ENCODE data around the gene ANKK1.
A peak's percentile ranks its signal among the peaks of the same experiment; 100 is the strongest.

Gene ANKK1

DNA sequence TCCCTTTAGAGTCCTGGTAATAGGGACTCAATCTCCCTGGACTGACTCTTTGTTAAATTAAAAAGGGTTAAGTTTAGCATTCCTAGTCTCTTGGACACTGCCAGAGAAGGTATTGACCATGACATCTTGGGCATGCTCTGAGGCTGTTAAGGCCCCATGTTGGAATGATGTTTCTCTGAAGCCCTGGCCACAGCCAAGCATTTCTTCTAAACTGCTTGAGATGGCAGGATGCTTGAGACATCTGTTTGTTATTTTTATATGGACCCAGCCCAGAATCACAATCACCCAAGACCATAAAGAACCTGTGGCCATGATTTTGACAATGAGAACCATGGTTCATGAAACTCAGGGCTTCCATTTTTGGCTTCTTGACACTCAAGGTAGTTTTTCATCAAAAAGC, 5.5 kb upstream of the ANKK1 start:
- DNase-seq = no peak

DNA sequence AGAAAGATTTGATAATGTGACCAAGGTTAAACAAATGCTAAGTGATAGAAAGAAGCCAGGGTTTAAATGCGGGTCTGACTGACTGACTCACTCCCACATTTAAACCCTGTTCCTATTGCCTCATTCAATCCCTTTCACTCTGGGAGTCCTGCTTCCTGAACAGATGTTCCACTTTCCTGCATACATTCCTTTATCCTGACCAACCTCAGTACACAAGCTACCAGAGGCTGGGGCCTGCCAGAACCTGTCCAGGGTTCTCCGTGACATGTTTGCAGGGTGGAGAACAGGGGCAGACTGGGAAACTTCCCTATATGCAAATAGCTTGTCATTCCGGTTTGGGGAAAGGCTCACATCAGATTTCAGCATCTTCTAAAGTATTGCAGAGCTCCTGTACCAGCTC, 3.0 kb upstream of the ANKK1 start:
- DNase-seq = peak; percentile 99

DNA sequence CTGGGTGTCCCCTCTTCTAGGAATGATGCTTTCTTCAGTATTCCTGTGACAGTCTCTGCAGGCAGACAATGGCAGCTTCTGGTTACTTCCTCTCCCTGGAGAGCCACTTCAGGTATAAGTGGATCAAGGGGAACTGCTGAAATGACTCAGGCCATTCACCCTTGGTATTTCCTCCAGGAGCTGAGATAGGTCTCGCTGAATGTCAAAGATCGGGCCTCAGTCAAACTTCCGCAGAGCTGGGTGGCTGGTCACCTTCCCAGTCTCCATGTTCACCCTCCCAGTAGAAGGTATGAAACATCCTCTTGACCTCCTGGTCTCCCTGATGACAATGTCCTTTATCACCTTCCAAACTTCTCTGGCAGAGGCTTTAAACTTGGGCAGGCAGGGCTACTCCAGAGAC, 1.8 kb upstream of the ANKK1 start:
- DNase-seq = no peak

DNA sequence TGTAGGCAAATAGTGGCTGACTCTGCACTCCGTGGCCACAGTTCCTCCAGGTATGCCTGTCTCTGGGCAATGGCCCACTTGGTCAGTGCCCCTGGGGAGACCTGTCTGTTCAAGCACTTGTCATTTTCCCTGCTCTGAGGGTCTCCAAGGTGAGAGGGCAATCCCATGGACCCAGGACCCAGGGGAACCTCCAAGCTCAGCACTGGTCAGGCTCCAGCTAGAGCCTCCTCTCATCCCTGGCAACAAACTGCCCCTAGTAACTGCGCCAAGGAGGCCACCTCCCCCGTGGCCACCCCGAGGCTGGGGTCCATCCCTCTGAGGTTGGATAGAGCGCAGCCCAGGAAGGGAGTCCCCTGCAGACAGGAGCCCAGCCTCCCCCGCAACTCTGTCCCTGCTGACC, 713 bp upstream of the ANKK1 start:
- DNase-seq = no peak

DNA sequence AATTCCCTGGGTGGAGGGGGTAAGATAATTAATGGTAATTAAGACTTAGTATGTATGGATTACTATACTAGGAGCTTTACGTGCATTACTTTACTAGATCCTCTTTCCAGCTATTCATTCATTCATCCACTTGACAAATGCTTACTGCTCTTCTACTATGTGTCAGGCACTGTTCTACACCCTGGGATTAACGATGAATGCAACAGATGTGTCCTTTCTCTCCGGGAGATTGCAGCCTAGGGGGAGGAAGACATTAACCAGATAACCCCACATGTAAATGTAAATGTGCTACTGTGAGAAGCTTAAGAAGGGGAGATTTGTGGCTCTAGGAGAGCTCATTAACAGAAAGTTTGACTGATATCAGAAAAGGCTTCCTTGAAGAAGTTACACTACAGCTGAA, 1.7 kb downstream of the ANKK1 start:
- DNase-seq = no peak

DNA sequence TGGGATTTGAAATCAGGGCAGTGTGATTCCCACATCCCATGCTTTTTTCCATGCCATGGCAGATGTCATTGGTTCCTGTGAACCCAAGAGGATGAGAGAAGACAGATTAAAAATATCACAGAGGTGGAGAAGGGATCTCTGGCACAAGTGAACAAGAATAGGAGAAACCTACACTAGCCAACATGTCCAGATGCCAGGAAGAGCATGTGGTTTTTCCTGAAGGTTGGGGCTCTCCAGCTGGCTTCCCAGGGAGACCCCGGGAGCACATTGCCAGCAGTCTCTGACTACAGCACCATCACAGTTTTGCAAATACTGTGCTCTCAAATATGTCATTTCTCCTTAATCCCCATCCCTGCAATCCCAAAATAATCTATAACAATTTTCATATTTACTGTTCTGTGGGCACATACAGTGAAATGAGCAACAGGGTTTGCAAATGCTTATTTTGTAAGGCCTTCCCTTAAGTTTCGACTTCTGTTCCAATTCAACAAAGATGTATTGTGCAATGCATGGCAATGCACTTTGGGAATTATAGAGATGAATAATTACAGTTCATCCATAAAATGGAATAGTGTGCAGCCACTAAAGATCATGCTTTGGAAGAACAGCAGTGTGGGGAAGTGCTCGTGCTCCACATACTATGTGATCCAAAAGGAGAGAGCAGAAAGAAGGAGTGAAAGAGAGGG, 4.8 kb downstream of the ANKK1 start:
- peak; percentile 43 to 57 for DNase-seq

DNA sequence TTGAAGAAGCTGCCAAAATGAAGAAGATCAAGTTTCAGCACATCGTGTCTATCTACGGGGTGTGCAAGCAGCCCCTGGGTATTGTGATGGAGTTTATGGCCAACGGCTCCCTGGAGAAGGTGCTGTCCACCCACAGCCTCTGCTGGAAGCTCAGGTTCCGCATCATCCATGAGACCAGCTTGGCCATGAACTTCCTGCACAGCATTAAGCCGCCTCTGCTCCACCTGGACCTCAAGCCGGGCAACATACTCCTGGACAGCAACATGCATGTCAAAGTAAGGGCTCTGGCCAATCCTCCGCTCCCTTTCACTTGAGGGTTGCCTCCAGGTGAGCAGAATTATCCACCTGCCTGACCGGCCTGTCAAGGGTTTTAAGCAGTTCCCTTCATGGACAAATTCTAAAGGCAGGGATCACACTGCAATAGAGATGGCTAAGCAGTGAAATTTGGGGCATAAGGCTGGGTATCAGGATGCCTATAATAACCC, 6.0 kb downstream of the ANKK1 start:
- DNase-seq = no peak

DNA sequence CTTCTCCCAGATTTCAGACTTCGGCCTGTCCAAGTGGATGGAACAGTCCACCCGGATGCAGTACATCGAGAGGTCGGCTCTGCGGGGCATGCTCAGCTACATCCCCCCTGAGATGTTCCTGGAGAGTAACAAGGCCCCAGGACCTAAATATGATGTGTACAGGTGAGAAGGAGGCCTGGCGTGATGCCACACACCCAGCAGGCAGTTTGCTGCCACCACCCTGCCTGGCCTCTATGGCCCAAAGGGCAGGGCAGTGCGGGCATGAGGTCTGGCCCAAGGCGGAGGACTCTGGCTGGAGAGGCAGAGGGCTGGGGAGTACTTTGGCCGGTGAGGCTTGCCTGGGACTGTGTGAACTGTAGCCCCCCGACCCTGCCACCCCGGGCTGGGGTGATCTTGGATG, 7.3 kb downstream of the ANKK1 start:
- DNase-seq = no peak

DNA sequence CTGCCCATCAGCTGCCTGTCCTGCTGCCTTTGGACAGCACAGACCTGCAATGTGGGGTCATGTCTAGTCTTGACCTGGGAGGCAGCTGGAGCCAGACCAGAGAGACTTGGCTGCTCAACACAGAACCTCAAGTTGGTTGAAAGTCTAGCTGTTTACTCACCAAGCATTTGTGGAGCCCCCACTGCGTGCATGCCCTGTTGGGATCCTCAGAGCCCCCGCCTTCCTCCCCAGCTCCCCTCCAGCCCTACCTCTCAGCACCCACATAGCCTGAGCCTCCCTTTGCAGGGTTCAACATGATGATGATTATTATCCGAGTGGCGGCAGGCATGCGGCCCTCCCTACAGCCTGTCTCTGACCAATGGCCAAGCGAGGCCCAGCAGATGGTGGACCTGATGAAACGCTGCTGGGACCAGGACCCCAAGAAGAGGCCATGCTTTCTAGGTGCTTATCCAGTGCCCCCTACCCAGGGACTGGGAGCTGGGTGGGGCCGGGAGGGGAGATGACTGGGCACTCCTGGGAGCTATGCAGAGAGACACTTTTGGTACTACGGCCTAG, 8.3 kb downstream of the ANKK1 start:
- DNase-seq = no peak

DNA sequence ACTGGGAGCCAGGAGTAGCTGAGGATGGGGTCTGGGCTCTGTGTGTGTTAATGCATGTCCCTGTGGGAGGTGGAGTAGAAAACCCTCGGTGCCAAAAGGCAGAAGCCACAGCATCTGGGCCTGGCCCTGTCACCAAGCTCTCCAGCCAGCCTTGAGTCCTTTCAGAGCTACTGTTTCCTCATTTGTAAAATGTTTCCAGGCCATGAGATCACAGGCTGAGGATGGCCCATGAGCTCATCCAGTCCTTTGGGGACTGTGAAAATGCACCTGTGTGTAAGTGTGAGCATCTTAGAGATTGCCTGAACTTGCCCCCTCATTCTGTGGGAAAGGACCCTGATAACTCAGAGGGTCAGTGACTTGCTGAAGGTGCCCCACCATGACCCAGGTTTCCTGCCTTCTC, 9.1 kb downstream of the ANKK1 start:
- no peak for DNase-seq

DNA sequence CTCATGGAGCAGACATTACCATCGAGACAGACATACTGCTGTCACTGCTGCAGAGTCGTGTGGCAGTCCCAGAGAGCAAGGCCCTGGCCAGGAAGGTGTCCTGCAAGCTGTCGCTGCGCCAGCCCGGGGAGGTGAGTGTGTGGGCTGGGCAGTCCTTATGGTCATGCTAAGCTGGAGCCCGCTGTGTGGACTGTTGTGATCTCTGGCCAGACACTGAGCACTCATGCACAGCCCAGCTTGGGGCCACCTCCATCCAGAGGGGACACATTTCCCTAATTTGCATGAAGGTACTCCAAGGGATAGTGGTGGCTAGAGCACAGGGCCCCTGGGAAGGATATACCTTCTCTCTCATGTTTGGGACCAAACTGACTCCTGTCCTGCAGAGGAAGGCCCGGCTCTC, 9.6 kb downstream of the ANKK1 start:
- peak in 1 of 2 experiments; percentile 45 for DNase-seq

DNA sequence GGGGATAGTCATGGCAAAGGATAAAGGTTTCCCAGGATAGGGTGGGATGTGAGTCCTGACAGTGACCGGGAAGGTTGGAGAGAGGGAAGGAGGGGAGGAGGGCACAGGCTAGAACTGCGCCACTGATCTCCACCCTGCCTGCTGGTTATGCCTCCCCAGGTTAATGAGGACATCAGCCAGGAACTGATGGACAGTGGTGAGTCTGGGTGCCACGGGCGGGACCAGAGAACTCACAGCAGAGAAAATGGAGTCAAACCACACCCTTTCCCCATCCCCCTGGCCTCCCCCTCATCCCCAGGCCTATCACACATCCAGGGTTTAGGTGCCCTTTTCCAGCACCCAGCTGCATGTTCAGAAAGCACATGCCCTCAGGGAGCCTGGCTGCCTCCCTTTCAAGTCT, 10.2 kb downstream of the ANKK1 start:
- DNase-seq = no peak

DNA sequence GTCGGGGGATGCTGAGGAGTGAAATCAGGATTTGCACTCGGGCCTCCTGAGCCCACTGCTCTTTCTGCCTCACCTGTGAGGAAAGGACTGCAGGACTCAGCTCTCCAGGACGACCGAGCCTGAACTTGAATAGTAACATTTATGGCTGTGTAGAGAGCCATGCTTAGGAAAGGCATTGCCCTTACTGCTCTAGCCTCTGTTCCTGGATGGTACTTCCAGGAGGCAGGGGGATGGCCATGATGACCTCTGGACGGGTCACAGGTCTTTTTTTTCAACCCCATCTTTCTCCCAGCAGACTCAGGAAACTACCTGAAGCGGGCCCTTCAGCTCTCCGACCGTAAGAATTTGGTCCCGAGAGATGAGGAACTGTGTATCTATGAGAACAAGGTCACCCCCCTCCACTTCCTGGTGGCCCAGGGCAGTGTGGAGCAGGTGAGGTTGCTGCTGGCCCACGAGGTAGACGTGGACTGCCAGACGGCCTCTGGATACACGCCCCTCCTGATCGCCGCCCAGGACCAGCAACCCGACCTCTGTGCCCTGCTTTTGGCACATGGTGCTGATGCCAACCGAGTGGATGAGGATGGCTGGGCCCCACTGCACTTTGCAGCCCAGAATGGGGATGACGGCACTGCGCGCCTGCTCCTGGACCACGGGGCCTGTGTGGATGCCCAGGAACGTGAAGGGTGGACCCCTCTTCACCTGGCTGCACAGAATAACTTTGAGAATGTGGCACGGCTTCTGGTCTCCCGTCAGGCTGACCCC, 11.3 kb downstream of the ANKK1 start:
- DNase-seq = no peak

DNA sequence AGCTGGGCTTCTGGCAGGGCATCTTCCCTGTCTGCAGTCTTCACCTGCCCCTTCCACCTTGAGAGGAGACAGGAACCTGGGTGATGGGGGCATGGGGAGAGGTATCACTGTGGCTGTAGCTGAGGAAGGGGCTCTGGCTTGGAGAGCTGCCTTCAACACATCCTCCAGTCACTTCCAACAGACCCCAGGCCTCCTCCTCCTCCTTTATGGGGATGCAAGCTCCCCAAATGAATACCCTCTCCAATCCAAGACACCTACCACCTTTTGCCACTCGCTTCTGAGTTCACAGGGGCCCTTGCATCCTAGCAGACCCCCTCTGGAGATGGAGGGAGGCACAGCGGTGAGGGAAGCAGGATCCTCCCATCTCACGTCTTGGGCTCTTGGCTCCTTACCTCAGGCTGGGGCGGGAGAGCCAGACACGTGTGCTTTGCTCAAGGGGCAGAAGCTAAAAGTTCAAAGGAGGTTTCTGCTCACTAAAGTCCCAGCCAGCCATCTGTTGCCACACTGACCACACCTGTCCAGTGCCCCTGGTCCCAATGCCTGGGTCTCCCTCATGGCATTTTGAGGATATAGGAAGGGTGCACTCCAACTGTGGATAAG, 13.2 kb downstream of the ANKK1 start:
- no peak for DNase-seq

DNA sequence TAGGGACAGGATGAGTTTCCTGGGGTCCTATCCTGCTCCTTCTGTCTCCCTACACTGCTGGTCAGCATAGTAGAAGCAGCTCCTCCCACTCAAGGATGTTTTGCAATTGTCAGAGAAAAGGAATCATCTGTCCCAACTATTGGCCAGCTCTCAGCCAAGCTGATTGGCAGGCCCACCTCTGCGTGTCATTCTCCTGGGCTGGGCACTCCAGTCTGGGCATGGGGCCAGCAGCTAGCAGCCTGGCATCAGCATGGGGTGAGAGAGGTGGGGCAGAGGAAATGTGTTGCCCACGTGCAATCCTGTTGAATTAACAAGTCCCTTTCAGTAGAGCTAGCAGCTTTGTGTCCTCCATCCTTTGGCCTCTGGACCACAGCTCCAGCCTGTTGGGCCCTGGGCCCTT, 14.1 kb downstream of the ANKK1 start:
- no peak for DNase-seq

DNA sequence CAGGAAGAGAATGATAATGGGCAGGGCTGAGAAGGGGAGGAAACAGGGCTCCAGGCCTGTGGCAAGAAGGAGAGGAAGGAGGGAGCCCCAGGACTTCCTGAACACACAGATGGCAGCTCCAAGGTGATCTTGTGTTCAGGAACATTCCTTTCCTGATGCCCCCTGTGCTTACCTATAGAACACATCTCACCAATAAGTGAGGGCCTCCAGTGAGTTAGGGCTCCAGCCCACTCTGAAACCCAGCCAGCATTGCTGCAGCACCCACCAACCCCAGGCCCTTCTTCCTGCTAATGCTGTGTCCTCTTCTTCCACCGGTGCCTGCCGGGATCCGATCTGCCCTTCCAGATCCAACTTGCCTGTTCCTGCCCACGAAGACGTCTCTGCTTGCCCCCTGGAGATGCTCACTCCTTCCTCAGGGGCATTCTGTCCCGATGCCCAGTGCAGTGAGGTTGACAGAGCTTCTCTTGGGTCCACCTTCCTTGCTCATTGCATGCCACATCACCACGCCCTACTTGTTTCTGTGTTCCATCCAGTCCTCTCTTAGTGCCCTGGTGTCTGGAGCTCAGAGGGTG, 17.4 kb downstream of the ANKK1 start:
- no peak for DNase-seq

DNA sequence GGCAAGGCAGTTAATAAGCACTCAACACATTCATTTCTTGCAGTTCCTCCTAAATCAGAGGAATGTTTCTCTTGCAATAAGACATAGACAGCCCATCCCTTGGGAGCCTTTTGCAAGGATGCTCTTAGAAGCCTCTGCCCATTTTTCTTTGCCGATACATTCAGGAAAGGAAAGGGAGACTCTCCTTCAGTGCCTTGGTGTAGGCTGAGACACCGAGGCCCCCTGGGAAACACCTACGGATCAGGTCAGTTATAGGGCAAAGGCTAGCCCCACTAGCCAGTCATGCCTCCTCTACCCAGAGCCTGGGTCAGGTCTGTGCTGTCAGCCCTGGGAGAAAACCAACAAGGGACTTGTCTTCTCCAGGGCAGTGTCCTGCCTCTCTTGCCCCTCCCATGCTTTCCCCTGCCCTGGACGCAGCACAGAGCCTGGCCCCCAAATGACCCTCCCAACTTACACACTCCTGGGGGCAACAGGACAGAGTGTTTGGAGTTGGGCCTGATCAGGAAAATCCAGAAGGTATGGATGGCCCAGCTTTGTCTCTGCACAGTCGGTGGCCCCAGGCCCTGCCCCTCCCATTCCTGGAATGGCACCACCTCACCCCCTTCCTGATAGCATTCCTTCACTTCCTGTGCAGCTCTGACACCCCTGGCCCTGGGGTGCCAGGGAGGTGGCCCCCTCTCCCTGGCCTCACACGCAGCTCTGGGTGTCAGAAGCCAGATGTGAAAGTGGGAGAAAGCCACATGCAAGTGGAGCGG, 18.3 kb downstream of the ANKK1 start:
- no peak for DNase-seq

DNA sequence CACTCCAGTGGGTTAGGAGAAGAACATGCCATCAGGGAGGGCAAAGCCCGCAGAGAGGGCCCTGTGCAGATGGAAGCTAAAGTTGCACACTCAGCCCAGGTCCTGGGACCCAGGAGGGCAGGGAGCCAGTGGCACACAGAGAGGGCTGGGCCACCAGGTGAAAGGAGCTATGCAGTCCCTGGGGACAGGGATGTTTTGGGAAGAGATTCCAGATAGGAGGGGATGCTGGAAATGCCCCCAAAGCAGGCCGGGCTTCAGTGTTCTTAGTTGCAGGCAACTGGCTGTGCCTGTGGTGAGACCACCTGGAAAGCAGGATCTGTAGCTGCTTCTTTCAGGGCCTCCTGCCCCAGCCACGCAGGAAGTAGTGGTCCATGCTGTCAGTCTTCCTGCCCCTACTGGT, 19.6 kb downstream of the ANKK1 start:
- no peak for DNase-seq

DNA sequence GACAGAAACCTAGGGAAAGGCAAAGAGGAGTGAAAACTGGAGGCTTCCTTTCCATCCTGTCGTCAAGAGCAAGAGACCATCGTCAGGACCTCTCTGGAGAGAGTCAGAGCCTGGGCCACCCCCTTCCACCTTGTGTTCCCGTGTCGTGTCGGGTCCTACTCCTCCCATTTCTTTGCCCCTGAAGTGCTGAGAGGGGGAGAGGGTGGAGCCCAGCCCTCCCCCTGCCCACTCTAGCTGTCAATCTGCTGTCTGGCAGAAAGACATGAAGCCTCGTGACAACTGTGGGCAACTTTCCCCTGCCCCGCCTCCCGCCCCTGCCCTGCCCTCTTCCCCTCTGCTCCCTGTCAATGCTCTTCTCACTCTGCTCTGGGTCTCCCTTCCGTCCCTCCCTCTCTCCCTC, 20.6 kb downstream of the ANKK1 start:
- no peak for DNase-seq

DNA sequence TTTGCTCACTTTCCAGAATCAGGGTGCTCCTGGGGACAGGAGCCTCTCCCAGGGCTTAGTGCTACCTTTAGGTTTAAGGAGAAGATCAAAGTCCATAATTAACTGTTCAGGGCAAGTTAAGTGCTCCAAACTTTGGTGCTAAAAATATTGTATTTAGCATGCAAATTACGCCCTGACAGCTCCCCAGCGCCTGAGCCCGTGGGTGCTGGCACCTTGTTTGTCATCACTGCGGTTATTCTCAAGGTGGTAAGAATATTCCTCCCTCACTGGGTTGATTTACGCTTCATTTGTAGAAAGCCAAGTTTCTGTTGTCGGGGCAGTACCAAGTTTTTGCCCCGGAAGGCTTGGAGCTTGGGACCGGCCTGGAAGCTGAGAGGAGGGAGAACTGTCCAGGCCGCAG, 21.3 kb downstream of the ANKK1 start:
- no peak for DNase-seq

DNA sequence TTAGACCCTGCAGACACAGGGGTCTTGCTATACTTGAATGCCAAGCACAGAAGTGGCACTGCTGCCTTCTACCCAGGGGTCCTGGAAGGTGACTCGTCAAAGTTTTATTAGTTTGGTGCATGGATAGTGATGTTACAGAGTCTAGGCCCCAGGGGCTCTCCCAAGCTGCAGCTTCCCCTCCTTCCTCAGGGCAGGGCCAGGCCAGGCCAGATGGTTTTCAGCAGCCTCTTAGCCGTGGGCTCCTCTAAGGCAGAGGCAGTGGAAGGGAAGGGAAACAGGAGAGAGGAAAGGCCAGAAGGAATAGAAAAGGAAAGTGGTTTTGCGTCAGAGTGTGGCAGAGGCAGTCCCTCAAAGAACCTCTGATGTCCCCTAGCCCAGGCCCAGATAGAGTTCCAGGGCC, 21.9 kb downstream of the ANKK1 start:
- no peak for DNase-seq

DNA sequence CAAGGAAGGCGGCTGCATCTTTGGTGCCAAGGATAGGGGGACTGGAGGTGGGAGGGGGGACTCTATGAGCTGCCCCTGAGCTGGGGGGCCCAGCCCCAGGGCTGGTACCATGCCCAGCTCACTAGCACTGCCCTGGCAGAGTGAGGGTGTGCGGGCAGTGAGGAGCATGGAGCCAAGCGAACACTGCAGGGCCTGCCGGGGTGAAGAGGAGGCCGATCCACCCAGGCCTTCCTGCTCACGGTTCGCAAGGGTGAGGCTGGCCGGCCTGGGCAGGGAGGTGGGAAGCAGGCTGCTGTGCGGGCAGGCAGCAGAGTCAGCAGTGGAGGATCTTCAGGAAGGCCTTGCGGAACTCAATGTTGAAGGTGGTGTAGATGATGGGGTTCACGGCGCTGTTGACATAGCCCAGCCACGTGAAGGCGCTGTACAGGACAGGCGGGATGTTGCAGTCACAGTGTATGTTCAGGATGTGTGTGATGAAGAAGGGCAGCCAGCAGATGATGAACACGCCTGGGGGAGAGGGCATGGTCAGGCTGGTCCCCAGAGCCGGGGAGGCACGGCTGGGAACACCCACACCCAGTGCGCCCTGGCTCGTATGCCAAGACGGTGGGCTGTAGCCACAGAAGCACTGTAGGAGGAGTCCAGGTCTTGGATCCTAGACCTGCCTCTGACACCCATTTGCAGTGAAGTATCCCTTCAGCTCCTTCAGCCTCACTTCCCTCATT, 23.0 kb downstream of the ANKK1 start:
- no peak for DNase-seq

Measured in NCI-H526 (cell line).